ENCODE data around the gene TMEM203.
"Not testable (repeated sequence)": the region's sequence is repeated elsewhere in the genome, so short reads cannot be mapped to it uniquely, and the experiment has no call there.

The TMEM203 gene

GRCh38 chr9:137205126-137206069 is at the start of gene TMEM203, which contains the start of gene NDOR1:
Gene TMEM203, minus strand, starts transcription at chr9:137205648. Its CDS starts 234 bp downstream, at chr9:137205414.
Gene NDOR1, plus strand, starts transcription at chr9:137205700. Its CDS starts 78 bp downstream, at chr9:137205778.
- DNase-seq, result peak; percentile 93

GRCh38 chr9:137254624-137255447 is 49.4 kb upstream of the TMEM203 start, which contains the start of gene NELFB:
Gene NELFB, plus strand, starts transcription at chr9:137255327.
- peak; percentile 95 for DNase-seq

- no peak for DNase-seq
Observed at GRCh38 chr9:137253717-137254623, 48.5 kb upstream of the TMEM203 start.

GRCh38 chr9:137252555-137253506 is 47.4 kb upstream of the TMEM203 start:
- no peak for DNase-seq

- DNase-seq, result no peak
Observed at GRCh38 chr9:137251490-137252268, 46.2 kb upstream of the TMEM203 start.

- no peak for DNase-seq
Observed at GRCh38 chr9:137251194-137251461, 45.7 kb upstream of the TMEM203 start, which contains the start of gene STPG3. Gene STPG3, plus strand, starts transcription at chr9:137251286. Its CDS starts 1 bp downstream, at chr9:137251287.

GRCh38 chr9:137250329-137251193 is 45.1 kb upstream of the TMEM203 start:
- DNase-seq, result no peak

GRCh38 chr9:137247916-137248175 is 42.4 kb upstream of the TMEM203 start:
- DNase-seq, result no peak

GRCh38 chr9:137247135-137247915 is 41.9 kb upstream of the TMEM203 start:
- no peak for DNase-seq

GRCh38 chr9:137245450-137246421 is 40.3 kb upstream of the TMEM203 start:
- DNase-seq, result no peak

- no peak for DNase-seq
Observed at GRCh38 chr9:137244486-137245449, 39.3 kb upstream of the TMEM203 start.

GRCh38 chr9:137243626-137244485 is 38.4 kb upstream of the TMEM203 start:
- no peak for DNase-seq

GRCh38 chr9:137243266-137243625 is 37.8 kb upstream of the TMEM203 start:
- DNase-seq, result not testable (repeated sequence)

GRCh38 chr9:137242269-137243203 is 37.1 kb upstream of the TMEM203 start:
- DNase-seq, result no peak
